GM21390 (cell line): Measurements from ENCODE around the gene CRHR1.

Experiments used
- ATAC-seq: cut with Tn5 transposase; IDR thresholded peaks from one replicate; pipeline ENCODE4 v1.9.1; 2021; ENCODE audit not compliant: unreplicated experiment

The CRHR1 gene

GRCh38 chr17:45841883-45842525 lies 57.9 kb downstream of the CRHR1 start:
- ATAC-seq, result no peak

GRCh38 chr17:45843722-45844121 lies 59.6 kb downstream of the CRHR1 start:
- no peak for ATAC-seq

- ATAC-seq, result no peak
Measured at GRCh38 chr17:45844695-45845375, 60.7 kb downstream of the CRHR1 start, which contains the start of gene SPPL2C. Gene SPPL2C (plus strand): TSS chr17:45844881. CDS start chr17:45844907, 26 bp downstream.

DNA sequence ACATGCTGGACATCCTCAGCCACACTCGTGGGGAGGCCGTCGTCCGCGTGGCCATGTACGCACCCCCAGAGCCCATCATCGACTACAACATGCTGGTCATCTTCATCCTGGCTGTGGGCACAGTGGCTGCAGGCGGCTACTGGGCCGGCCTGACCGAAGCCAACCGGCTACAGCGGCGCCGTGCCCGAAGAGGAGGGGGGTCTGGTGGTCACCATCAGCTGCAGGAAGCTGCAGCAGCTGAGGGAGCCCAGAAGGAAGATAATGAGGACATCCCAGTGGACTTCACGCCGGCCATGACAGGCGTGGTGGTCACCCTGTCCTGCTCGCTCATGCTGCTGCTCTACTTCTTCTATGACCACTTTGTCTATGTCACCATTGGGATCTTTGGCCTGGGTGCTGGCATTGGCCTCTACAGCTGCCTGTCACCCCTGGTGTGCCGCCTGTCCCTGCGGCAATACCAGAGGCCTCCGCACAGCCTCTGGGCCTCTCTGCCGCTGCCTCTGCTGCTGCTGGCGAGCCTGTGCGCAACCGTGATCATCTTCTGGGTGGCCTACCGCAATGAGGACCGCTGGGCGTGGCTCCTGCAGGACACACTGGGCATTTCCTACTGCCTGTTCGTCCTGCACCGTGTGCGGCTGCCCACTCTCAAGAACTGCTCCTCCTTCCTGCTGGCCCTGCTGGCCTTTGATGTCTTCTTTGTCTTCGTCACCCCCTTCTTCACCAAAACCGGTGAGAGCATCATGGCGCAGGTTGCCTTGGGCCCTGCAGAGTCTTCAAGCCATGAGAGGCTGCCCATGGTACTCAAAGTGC lies 61.5 kb downstream of the CRHR1 start:
- no peak for ATAC-seq

DNA sequence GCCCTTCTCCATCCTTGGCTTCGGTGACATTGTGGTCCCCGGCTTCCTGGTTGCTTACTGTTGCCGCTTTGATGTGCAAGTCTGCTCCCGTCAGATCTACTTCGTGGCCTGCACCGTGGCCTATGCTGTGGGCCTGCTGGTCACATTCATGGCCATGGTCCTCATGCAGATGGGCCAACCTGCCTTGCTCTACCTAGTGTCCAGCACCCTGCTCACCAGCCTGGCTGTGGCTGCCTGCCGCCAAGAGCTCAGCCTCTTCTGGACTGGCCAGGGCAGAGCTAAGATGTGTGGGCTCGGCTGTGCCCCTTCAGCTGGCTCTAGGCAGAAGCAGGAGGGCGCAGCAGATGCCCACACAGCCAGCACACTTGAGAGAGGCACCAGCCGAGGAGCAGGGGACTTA lies 62.1 kb downstream of the CRHR1 start:
- no peak for ATAC-seq

DNA sequence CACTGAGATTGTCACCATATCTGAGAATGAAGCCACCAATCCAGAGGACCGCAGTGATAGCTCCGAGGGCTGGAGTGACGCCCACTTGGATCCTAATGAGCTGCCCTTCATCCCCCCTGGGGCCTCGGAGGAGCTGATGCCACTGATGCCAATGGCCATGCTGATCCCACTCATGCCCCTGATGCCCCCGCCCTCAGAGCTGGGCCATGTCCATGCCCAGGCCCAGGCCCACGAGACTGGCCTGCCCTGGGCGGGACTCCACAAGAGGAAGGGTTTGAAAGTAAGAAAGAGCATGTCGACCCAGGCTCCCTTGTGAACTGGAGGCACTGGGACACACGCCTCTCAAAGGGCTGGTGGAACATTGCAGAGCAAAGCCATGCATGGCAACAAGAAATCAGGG lies 62.5 kb downstream of the CRHR1 start:
- ATAC-seq, result no peak

DNA sequence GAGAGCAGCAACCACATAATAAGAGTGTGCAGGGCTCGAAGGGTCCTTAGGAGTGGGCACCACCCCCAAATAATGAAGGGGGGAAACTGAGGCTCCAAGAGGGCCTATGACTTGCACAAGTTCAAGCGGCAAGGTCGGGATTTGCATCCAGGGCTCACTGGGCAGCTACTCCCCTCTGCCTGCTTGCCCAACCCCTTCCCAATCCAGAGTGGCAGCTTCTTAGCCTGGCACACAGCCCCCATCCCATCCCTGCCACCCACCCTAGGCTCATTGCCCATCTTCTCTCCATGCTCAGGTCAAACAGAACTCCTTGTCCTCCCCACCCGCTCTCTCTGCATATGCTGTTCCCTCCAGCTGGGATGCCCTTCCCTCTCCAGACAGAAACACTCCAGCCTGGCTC lies 63.0 kb downstream of the CRHR1 start:
- no peak for ATAC-seq

DNA sequence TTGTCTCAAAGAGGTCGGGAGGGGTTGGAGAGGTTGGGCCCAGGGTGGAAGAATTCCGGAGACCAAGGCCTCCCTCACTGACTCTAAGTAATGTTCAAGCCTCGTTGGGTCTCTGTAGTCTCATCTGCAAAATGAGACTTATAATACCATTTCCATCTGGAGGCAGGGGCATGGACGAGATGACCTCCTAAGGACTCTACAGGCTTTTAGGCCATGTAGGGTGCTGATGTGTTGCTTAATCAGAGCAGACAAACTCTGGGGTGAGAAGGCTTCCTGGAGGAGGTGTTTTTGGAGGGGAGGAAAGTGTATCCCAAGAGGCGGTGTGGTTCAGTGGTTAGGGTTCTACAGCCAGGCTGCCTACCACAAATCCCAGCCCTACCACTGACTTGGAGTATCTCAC lies 63.6 kb downstream of the CRHR1 start:
- ATAC-seq, result no peak

GRCh38 chr17:45848405-45848804 lies 64.3 kb downstream of the CRHR1 start:
- ATAC-seq, result no peak

DNA sequence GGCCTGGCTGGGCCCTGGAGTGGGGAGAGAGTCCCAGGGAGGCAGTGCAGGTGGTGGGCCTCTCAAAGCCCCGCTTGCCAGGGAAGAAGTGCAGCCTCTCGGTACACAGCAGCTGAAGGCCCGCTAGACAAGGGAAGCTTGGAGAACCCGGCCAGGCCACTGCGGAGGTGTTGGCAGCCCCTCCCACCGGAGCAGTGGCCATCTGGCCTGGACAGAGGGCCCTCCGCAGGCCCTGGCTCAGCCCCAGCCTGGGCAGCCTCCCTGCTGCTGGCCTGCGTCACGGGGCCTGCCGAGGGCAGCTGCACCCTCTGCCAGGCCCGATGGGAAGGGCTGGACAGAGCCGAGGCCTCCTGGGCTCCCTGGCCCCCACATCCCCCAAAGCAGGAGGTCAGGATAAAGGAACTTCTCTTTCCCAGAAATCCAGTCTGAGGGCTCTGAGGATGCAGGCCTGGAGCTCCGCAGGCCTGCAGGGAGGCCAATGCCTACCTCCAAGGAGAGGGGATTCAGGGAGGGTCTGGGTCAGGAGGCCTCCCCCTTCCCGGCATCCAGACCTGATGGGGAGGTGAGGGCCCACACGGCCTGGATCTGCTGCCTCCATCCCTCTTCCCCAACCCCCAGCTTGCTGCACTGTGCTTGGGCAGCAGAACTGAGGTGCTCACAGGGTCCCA lies 64.9 kb downstream of the CRHR1 start:
- ATAC-seq, result no peak

- ATAC-seq, result no peak
Measured at GRCh38 chr17:45849536-45849990, 65.4 kb downstream of the CRHR1 start.

GRCh38 chr17:45850011-45850410 lies 65.9 kb downstream of the CRHR1 start:
- no peak for ATAC-seq

- no peak for ATAC-seq
Measured at GRCh38 chr17:45850468-45850867, 66.3 kb downstream of the CRHR1 start.

DNA sequence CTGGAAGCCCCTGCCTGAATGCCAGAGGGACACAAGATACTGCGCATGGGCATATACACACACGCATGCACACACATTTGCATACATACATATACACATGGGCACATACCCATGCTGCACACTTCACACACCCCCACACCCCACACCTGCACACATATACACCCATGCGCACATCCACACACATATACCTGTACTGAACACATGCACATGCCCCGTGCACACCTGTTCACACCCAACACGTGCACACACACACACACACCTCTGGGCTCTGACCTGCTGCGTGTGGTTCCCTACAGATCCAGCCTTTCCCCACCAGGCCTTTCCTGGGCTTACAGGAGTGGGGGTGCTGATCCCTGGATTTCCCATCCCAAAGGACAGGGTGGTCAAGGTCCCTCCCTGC lies 66.9 kb downstream of the CRHR1 start:
- ATAC-seq, result no peak

DNA sequence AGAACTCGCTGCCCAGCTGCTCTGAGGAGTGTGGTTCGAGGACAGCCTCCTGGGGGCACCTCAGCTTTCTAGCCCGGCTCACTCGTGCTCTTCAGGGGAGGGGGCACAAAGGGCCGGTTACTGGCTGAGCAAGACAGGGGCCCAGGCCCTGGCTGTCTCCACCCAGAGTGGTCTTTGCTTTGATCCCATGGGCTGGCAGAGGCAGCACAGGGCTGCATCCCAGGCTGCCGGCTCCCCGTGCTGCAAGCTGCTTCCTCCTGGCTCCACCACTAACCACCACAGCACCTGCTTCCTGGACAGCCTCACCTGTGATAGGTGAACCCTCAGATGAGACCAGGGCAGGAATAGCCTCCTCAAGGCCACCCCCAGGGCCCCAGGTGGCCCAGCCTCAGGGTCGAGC lies 67.3 kb downstream of the CRHR1 start:
- ATAC-seq, result no peak

DNA sequence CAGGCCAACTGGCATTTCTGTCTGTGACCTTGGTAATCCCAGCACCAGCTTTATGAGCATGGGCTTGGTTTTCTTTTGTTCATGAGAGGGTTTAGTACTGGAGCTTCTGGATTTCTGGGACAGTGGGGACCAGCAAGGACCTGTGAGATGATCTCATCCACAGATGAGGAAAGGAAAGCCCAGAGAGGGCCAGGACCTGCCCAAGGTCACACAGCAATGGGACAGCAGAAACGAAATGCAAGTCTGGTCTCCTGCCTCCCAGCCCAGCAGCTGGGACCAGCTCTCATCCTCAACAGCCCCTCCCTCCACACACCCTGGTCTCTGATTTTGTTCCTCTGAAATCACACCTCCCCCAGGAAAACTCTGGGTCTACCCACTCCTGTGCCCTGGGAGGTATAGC lies 67.8 kb downstream of the CRHR1 start:
- no peak for ATAC-seq

- no peak for ATAC-seq
Measured at GRCh38 chr17:45852535-45853297, 68.6 kb downstream of the CRHR1 start.

GRCh38 chr17:45854209-45854608 lies 70.1 kb downstream of the CRHR1 start:
- no peak for ATAC-seq

- no peak for ATAC-seq
Measured at GRCh38 chr17:45855691-45856336, 71.7 kb downstream of the CRHR1 start.
